GM21786 (cell line): ENCODE data around the gene EDN1.

Source experiments
- ATAC-seq: cut with Tn5 transposase; IDR thresholded peaks from one replicate; pipeline ENCODE4 v1.9.1; 2021; ENCODE audit not compliant: unreplicated experiment

The EDN1 gene

DNA sequence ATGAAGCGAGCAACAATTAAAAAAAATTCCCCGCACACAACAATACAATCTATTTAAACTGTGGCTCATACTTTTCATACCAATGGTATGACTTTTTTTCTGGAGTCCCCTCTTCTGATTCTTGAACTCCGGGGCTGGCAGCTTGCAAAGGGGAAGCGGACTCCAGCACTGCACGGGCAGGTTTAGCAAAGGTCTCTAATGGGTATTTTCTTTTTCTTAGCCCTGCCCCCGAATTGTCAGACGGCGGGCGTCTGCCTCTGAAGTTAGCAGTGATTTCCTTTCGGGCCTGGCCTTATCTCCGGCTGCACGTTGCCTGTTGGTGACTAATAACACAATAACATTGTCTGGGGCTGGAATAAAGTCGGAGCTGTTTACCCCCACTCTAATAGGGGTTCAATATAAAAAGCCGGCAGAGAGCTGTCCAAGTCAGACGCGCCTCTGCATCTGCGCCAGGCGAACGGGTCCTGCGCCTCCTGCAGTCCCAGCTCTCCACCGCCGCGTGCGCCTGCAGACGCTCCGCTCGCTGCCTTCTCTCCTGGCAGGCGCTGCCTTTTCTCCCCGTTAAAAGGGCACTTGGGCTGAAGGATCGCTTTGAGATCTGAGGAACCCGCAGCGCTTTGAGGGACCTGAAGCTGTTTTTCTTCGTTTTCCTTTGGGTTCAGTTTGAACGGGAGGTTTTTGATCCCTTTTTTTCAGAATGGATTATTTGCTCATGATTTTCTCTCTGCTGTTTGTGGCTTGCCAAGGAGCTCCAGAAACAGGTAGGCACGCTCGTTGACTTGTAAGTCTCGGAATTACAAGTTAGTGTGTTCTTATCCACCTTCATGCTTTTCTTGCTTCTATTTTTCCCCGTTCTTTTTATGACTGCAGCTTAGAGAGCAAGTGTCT lies at the start of gene EDN1:
Gene EDN1, plus strand, starts transcription at position 429 of the 888 bp plus-strand sequence. Its CDS starts 269 bp downstream, at position 698.
- peak; percentile 69 for ATAC-seq

- ATAC-seq = no peak
Measured at GRCh38 chr6:12241493-12242175, 48.5 kb upstream of the EDN1 start.

GRCh38 chr6:12243169-12243568 lies 47.0 kb upstream of the EDN1 start:
- no peak for ATAC-seq

GRCh38 chr6:12245360-12245759 lies 44.8 kb upstream of the EDN1 start:
- no peak for ATAC-seq

GRCh38 chr6:12245763-12246718 lies 44.1 kb upstream of the EDN1 start:
- ATAC-seq = no peak

GRCh38 chr6:12246900-12247299 lies 43.3 kb upstream of the EDN1 start:
- ATAC-seq = no peak

DNA sequence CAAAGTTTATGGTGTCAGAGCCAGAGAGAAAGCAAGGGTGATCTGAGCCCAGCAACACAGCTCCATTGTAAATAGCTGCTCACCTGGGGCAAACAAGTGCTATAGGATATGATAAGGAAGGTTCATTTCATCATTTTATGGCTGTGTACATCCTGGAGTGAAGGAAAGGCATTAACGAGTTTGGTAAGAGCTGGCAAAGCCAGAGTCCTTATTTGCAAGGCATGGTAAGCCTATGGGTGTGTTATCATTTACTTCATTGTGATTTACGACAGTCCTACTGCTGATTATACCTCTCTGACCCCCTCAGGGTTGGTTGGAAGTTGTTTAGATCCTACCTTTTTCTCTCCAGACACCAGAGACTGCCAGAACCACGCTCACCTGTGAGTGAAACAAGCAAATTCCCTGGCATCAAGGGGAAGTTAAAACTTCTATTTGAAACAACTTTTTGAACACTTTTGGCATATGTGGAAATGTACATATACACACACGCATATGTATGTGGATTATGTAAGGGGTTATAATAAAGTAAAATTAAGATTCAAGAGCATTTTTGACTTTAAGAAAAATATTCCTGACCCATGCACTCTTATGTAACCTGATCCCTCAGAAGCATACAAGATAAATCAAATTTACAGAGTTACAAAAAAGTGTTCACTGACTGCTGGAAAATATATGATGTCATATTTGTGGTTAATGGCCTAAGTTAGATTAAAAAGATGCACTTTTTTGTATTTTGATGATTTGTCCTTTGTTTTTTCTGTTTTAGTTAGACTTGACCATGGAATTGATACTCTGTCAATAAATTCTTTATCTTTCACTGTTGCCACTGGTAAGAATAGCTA lies 40.4 kb upstream of the EDN1 start:
- ATAC-seq = no peak

DNA sequence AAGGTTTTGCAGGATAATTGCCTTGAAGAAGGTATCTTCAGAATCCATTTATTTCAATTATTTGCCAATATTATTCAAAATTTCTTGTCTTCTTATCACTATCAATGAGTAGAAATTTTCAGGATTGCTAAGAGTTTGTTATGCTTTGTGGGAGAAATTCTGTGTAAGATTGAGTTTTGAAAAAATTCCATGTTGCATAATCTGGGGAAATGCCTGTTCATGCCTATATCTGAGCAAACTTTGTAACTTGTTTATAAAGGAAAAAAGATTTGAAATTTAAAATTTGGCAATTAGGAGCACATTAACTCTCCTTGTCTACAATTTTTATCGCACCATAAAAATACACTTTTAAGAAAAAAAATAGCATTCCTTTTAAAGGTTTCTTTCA lies 39.8 kb upstream of the EDN1 start:
- ATAC-seq = no peak

DNA sequence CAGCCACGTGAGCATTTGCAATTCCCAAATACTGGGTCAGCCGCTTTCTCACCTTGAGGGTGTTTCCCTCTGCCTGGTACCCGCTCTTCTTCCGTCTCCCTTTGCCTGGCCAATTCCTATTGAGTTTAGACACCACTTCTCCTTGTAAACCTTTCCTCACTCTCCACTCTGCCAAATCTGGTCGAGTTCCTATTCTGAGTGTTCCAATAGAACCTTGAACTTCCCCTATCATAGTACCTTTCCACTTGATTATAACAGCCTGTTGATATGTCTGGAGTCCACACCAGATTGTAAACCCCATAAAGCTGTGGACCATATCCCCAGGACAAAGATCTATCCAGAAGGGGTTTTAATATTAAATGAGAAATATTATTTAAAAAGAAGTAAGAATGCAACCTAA lies 36.0 kb upstream of the EDN1 start:
- no peak for ATAC-seq

- no peak for ATAC-seq
Measured at GRCh38 chr6:12258191-12258590, 32.0 kb upstream of the EDN1 start.

DNA sequence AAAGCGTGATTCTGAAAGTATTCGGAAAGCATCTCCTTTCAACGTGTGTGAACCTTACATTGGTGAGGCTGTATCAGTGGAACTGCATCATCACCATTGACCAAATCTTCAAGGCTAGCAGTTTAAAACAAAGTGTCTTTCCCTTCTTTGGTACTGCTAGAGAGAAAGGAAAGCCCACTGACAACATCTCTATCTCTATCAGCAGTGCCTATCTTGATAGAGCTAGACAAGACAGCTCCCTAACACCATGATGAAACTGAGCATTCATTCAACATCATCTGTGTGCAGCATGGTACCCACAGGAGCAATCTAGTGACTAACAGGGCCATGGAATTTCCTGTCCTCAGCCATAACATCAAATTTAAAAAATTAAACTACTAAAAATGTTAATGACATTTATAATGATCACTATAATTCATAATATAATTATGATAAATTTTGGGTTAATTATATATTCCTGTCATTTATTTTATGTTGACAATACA lies 31.5 kb upstream of the EDN1 start:
- no peak for ATAC-seq

DNA sequence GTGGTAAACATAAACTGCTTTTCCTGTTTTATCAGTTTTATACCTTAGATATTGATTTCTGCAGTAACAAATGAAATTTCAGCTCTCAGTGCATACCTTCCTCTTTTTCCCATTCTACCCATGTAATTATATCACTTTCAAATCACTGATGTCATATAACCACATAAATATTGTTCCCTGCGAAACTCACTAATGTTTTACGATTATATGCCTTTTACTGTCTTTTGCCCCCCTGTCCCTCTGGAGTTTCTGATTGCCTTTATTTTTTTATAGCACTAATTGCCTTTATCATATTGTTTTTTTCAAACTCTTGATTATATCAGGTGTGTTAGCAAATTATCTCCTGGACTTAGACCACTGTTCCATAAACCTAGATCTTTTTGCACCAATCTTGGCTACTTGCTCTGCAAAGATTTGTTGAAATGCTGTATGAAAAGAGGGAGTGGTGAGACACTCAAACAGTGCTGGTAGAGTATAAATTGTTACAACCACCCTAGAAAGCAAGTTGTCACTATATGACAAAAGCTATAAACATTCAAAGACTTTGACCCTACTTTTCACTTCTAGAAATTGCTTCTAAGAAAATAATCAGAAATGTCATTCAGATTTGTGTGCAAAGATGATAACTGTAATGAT lies 29.6 kb upstream of the EDN1 start:
- ATAC-seq = no peak

DNA sequence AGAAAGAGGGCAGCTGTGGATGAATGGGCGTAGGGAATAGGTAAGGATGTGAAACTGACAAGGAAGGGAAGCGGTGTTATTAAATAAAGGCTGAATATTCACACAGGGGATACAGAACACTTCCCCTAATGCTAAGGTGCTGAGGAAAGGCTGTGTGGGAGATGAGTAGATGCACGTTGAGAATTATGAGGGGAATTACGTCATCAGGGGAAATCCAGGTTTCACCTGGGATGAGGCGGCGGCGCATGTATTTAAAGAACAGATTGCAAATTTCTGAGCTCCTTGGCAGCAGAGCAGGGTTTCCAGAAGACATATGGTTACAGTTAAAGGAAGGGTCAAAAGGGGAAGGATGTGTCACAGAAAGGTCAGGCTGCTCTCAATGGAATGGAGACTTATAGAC lies 28.7 kb upstream of the EDN1 start:
- ATAC-seq = no peak

- no peak for ATAC-seq
Measured at GRCh38 chr6:12262236-12263061, 27.7 kb upstream of the EDN1 start.

- ATAC-seq = no peak
Measured at GRCh38 chr6:12263403-12263802, 26.8 kb upstream of the EDN1 start.

DNA sequence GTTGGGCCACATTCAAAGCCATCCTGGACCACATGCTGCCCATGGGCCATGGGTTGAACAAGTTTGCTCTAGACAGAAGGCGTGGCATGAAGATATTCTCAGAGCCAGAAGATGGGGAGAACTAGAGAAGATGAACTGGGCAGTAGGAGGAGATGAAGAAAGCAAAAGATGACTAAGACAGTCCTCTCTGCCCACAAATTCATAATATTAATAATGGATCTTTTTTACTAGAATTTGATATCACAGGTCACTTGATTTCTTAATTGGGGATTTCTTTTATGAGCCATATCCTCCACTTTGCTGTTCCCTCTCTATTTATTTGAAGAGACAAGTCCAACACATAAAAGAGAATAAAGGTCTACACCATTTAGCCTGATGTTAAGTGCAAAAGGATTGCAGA lies 25.5 kb upstream of the EDN1 start:
- no peak for ATAC-seq

DNA sequence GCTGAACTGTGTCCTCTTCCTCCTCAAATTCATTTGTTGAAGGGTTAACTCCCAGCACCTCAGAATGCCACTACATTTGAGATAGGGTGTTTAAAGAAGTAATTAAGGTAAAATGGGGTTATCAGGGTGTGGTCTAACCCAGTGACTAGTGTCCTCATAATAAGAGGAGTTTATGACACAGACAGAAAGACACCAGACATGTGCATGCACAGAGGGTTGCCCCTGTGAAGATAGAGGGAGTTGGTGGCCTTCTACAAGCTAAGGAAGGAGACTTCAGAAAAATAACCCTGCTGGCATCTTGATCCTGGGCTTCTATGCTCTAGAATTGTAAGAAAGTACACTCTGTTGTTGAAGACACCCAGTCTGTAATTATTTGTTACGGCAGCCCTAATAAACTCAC lies 24.9 kb upstream of the EDN1 start:
- no peak for ATAC-seq

GRCh38 chr6:12265791-12266190 lies 24.4 kb upstream of the EDN1 start:
- ATAC-seq = no peak

DNA sequence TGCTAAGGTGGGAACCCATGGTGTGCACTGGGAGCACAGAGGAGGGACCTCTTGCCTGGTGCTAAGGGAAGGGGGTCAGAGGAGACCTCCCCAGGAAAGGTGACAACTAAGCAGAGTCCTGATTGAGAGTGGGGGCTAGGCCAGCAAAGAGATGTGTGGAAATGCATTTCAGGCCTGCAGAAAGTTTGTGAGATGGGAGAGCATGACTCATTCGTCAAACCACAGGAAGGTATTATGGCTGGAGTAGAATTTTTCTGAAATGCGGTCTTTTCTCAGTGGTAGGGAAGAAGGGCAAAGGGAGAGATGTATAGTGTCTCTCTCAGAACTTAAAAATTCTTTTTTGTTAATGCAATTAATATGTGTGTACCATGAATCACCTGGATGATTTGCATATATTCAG lies 23.6 kb upstream of the EDN1 start:
- no peak for ATAC-seq
